ENCODE results near the gene CTIF.
A peak's percentile ranks its signal among the peaks of the same experiment; 100 is the strongest.

The CTIF gene

GRCh38 chr18:48736321-48737260, 197.8 kb downstream of the CTIF start:
- Histone ChIP-seq H2BK12ac (ENCODE audit: low read length in 2 of 2) (no peak overlapping the region), H3K4ac (ENCODE audit: low read depth in 1 of 2, low read length in 2 of 2) (no peak overlapping the region), H2AK5ac (ENCODE audit: low read length, severe bottlenecking) (no peak overlapping the region), H3K9me3 (ENCODE audit: control insufficient read depth, low read length) (no peaks in the 10 kb centered on the region), H3K27me3 (ENCODE audit: control insufficient read depth in 1 of 2, insufficient read depth in 1 of 2, low read length in 2 of 2) (no peaks in the 10 kb centered on the region), H3K4me2 (ENCODE audit: low read length, poor library complexity, severe bottlenecking) (no peak overlapping the region), H3K27ac (ENCODE audit: low read length, poor library complexity, severe bottlenecking) (no peak overlapping the region), H3K79me1 (replicated peaks; ENCODE audit: low read length, poor library complexity, severe bottlenecking) (peaks cover 37% of the 10 kb centered on the region), H3K36me3 (ENCODE audit: control insufficient read depth in 1 of 2, insufficient read depth in 2 of 2, low read depth in 1 of 2, low read length in 2 of 2) (peaks cover 0 to 32% of the 10 kb centered on the region in 2 experiments), H2AFZ (ENCODE audit: low read depth, low read length) (no peak overlapping the region), H3K14ac (ENCODE audit: low read length in 2 of 2) (peak overlapping the region in 1 of 2 experiments; percentile 75), H2BK120ac (ENCODE audit: low read depth, low read length) (no peak overlapping the region), H3K9ac (ENCODE audit: low read length) (no peak overlapping the region), H3K4me3 (ENCODE audit: insufficient read depth in 1 of 2, low read depth in 1 of 2, low read length in 2 of 2) (no peak overlapping the region), H2BK5ac (ENCODE audit: low read depth, low read length, poor library complexity, severe bottlenecking) (no peak overlapping the region), H2BK15ac (ENCODE audit: low read depth, poor library complexity, severe bottlenecking) (no peak overlapping the region), H3K4me1 (ENCODE audit: control insufficient read depth, insufficient read depth, low read depth, low read length) (peaks cover 44% of the 10 kb centered on the region), H3K23ac (ENCODE audit: low read length in 2 of 2) (no peak overlapping the region), H4K8ac (ENCODE audit: low read length) (no peak overlapping the region), H3K18ac (ENCODE audit: low read depth in 1 of 2, low read length in 2 of 2) (peak overlapping the region in 1 of 2 experiments; percentile 9), H4K91ac (ENCODE audit: low read length) (no peak overlapping the region)
- WGBS, result 85% methylated on average over 13 of the region's 13 CpGs
- DNase-seq, result no peak

GRCh38 chr18:48739266-48740067, 200.6 kb downstream of the CTIF start:
- no peak overlapping the region for H2BK120ac ChIP-seq (ENCODE audit: low read depth, low read length)
- no peak overlapping the region for H4K91ac ChIP-seq (ENCODE audit: low read length)
- no peak overlapping the region for H3K27ac ChIP-seq (ENCODE audit: low read length, poor library complexity, severe bottlenecking)
- H3K9ac ChIP-seq (ENCODE audit: low read length), result peak overlapping the region; percentile 45
- WGBS, result 94% methylated on average over 16 of the region's 17 CpGs
- H3K4me1 ChIP-seq (ENCODE audit: control insufficient read depth, insufficient read depth, low read depth, low read length), result peaks cover 33% of the 10 kb centered on the region
- H2BK5ac ChIP-seq (ENCODE audit: low read depth, low read length, poor library complexity, severe bottlenecking), result no peak overlapping the region
- no peaks in the 10 kb centered on the region for H3K27me3 ChIP-seq (ENCODE audit: control insufficient read depth in 1 of 2, insufficient read depth in 1 of 2, low read length in 2 of 2)
- no peak overlapping the region for H3K4me3 ChIP-seq (ENCODE audit: insufficient read depth in 1 of 2, low read depth in 1 of 2, low read length in 2 of 2)
- no peak overlapping the region for H3K4me2 ChIP-seq (ENCODE audit: low read length, poor library complexity, severe bottlenecking)
- H2BK15ac ChIP-seq (ENCODE audit: low read depth, poor library complexity, severe bottlenecking), result no peak overlapping the region
- DNase-seq, result no peak
- no peaks in the 10 kb centered on the region for H3K9me3 ChIP-seq (ENCODE audit: control insufficient read depth, low read length)
- no peak overlapping the region for H3K18ac ChIP-seq (ENCODE audit: low read depth in 1 of 2, low read length in 2 of 2)
- H3K79me1 ChIP-seq (replicated peaks; ENCODE audit: low read length, poor library complexity, severe bottlenecking), result peaks cover 35% of the 10 kb centered on the region
- H3K4ac ChIP-seq (ENCODE audit: low read depth in 1 of 2, low read length in 2 of 2), result no peak overlapping the region
- no peak overlapping the region for H2AK5ac ChIP-seq (ENCODE audit: low read length, severe bottlenecking)
- no peak overlapping the region for H3K14ac ChIP-seq (ENCODE audit: low read length in 2 of 2)
- H3K23ac ChIP-seq (ENCODE audit: low read length in 2 of 2), result no peak overlapping the region
- H4K8ac ChIP-seq (ENCODE audit: low read length), result peak overlapping the region; percentile 10
- peaks cover 0 to 31% of the 10 kb centered on the region in 2 experiments for H3K36me3 ChIP-seq (ENCODE audit: control insufficient read depth in 1 of 2, insufficient read depth in 2 of 2, low read depth in 1 of 2, low read length in 2 of 2)
- no peak overlapping the region for H2BK12ac ChIP-seq (ENCODE audit: low read length in 2 of 2)
- H2AFZ ChIP-seq (ENCODE audit: low read depth, low read length), result no peak overlapping the region

GRCh38 chr18:48740068-48740440, 201.2 kb downstream of the CTIF start:
- H2BK5ac ChIP-seq (ENCODE audit: low read depth, low read length, poor library complexity, severe bottlenecking), result no peak overlapping the region
- no peak overlapping the region for H4K8ac ChIP-seq (ENCODE audit: low read length)
- no peaks in the 10 kb centered on the region for H3K27me3 ChIP-seq (ENCODE audit: control insufficient read depth in 1 of 2, insufficient read depth in 1 of 2, low read length in 2 of 2)
- H3K9ac ChIP-seq (ENCODE audit: low read length), result peak overlapping the region; percentile 45
- H2AK5ac ChIP-seq (ENCODE audit: low read length, severe bottlenecking), result no peak overlapping the region
- no peak overlapping the region for H2AFZ ChIP-seq (ENCODE audit: low read depth, low read length)
- H3K79me1 ChIP-seq (replicated peaks; ENCODE audit: low read length, poor library complexity, severe bottlenecking), result peaks cover 35% of the 10 kb centered on the region
- 81% methylated on average over 4 of the region's 4 CpGs for WGBS
- H3K4me3 ChIP-seq (ENCODE audit: insufficient read depth in 1 of 2, low read depth in 1 of 2, low read length in 2 of 2), result no peak overlapping the region
- H2BK15ac ChIP-seq (ENCODE audit: low read depth, poor library complexity, severe bottlenecking), result no peak overlapping the region
- no peak for DNase-seq
- peaks cover 0 to 31% of the 10 kb centered on the region in 2 experiments for H3K36me3 ChIP-seq (ENCODE audit: control insufficient read depth in 1 of 2, insufficient read depth in 2 of 2, low read depth in 1 of 2, low read length in 2 of 2)
- H3K4me2 ChIP-seq (ENCODE audit: low read length, poor library complexity, severe bottlenecking), result no peak overlapping the region
- peaks cover 28% of the 10 kb centered on the region for H3K4me1 ChIP-seq (ENCODE audit: control insufficient read depth, insufficient read depth, low read depth, low read length)
- no peak overlapping the region for H3K14ac ChIP-seq (ENCODE audit: low read length in 2 of 2)
- H3K27ac ChIP-seq (ENCODE audit: low read length, poor library complexity, severe bottlenecking), result no peak overlapping the region
- no peak overlapping the region for H2BK120ac ChIP-seq (ENCODE audit: low read depth, low read length)
- no peak overlapping the region for H4K91ac ChIP-seq (ENCODE audit: low read length)
- H3K4ac ChIP-seq (ENCODE audit: low read depth in 1 of 2, low read length in 2 of 2), result no peak overlapping the region
- no peak overlapping the region for H2BK12ac ChIP-seq (ENCODE audit: low read length in 2 of 2)
- H3K18ac ChIP-seq (ENCODE audit: low read depth in 1 of 2, low read length in 2 of 2), result no peak overlapping the region
- H3K9me3 ChIP-seq (ENCODE audit: control insufficient read depth, low read length), result no peaks in the 10 kb centered on the region
- H3K23ac ChIP-seq (ENCODE audit: low read length in 2 of 2), result no peak overlapping the region

Measured in mesenchymal stem cell (in vitro differentiated cells and primary cell).